A549 (cell line): ENCODE data around the gene NUTF2. TPM values are rescaled to one million over a fixed set of nuclear protein-coding genes. Genes with fewer than 3 reads are reported as not detected.
A peak's percentile ranks its signal among the peaks of the same experiment; 100 is the strongest.

Experiments
- ATAC-seq, 2 experiments: fragments of 200-7000 bp in 1 of 2; fragments of >200 bp in 1 of 2; cut with Nextera tagmentation in 1 of 2; cut with Tn5 transposase in 1 of 2; 3 replicates each; pipeline versions ENCODE4 v1.8.0 to v1.9.1; 2018 to 2020; ENCODE audit warnings: mild to moderate bottlenecking in 1 of 2, moderate library complexity in 1 of 2
- CTCF ChIA-PET: fragments of 300-600 bp; sonication (Branson Sonifier 250); formaldehyde crosslinking; extraction: SDS; loops from one replicate; lab custom pipeline; 2021; ENCODE audit warnings: antibody characterized with exemption, inconsistent platforms; lab: Yijun Ruan, JAX
- POLR2A ChIA-PET: fragments of 350-600 bp; formaldehyde crosslinking; extraction: SDS; loops from one replicate; lab custom pipeline; 2021; ENCODE audit warnings: antibody characterized with exemption, inconsistent platforms; lab: Yijun Ruan, JAX
- DNase-seq, 2 experiments: peaks; one replicate each; pipeline versions ENCODE4 v3.0.0 to v3.0.0-alpha.2; 2011 to 2016; ENCODE audit warnings: low read depth in 1 of 2, low spot score in 1 of 2
- FAIRE-seq: peaks from 2 replicates; lab custom pipeline; 2011; peaks lifted over from hg19 to GRCh38; lab: Jason Lieb, UNC
- H3K27ac ChIP-seq, 2 experiments: fragments of >200 bp; sonication (Bioruptor Twin); formaldehyde crosslinking; 3 replicates each; pipeline ENCODE4 v1.5.1; 2016 to 2017
- H3K4me1 ChIP-seq: fragments of >200 bp; sonication (Bioruptor Twin); formaldehyde crosslinking; 3 replicates; pipeline ENCODE4 v1.6.1; 2016
- H3K4me2 ChIP-seq: fragments of >200 bp; sonication (Bioruptor Twin); formaldehyde crosslinking; 3 replicates; pipeline ENCODE4 v1.6.1; 2016
- H3K4me3 ChIP-seq: fragments of >200 bp; sonication (Bioruptor Twin); formaldehyde crosslinking; 3 replicates; pipeline ENCODE4 v1.5.1; 2016
- H3K9me3 ChIP-seq: fragments of >200 bp; sonication (Bioruptor Twin); formaldehyde crosslinking; 3 replicates; pipeline ENCODE4 v1.6.1; 2016
- BCL3 ChIP-seq: fragments of >200 bp; sonication (Bioruptor Twin); formaldehyde crosslinking; IDR thresholded peaks from 3 replicates; pipeline ENCODE4 v1.6.1; 2016
- BHLHE40 ChIP-seq: IDR thresholded peaks from 2 replicates; pipeline ENCODE4 v1.6.1; 2012; ENCODE audit warnings: low read depth, low read length, inconsistent platforms
- CBX2 ChIP-seq: fragments of 200-600 bp; sonication (generic); IDR thresholded peaks from 2 replicates; pipeline ENCODE4 v1.6.1; 2016; ENCODE audit warnings: low read depth, mild to moderate bottlenecking, borderline replicate concordance
- EHMT2 ChIP-seq: fragments of 200-600 bp; sonication (generic); IDR thresholded peaks from 2 replicates; pipeline ENCODE4 v1.6.1; 2016; ENCODE audit warnings: antibody characterized with exemption, low read depth, mild to moderate bottlenecking, moderate library complexity
- EP300 ChIP-seq, 2 experiments: fragments of >200 bp; sonication (Bioruptor Twin); formaldehyde crosslinking; IDR thresholded peaks; 2 replicates in 1 of 2; 3 replicates in 1 of 2; pipeline ENCODE4 v1.6.1; 2016 to 2017
- ESRRA ChIP-seq: fragments of 150-350 bp; IDR thresholded peaks from 2 replicates; pipeline ENCODE4 v1.6.1; 2014; ENCODE audit warnings: mild to moderate bottlenecking, low read length, borderline replicate concordance
- FOSB ChIP-seq: fragments of 250-450 bp; sonication (Bioruptor Pico); IDR thresholded peaks from 2 replicates; pipeline ENCODE4 v1.5.0; 2020; ENCODE audit warnings: mild to moderate bottlenecking, moderate library complexity
- FOSL2 ChIP-seq, 2 experiments: fragments of 450-650 bp in 1 of 2; fragments of >200 bp in 1 of 2; sonication (Bioruptor Twin) in 1 of 2; formaldehyde crosslinking; IDR thresholded peaks; 2 replicates each; pipeline versions ENCODE4 v1.5.0 to v1.6.1; 2016 to 2020; ENCODE audit warnings: mild to moderate bottlenecking in 1 of 2, moderate library complexity in 1 of 2
- FOXS1 ChIP-seq: fragments of 250-450 bp; sonication (Bioruptor Pico); IDR thresholded peaks from 2 replicates; pipeline ENCODE4 v1.5.0; 2020; ENCODE audit warnings: mild to moderate bottlenecking, moderate library complexity
- HOXB5 ChIP-seq: fragments of 250-450 bp; sonication (Bioruptor Pico); IDR thresholded peaks from 2 replicates; pipeline ENCODE4 v1.5.0; 2020; ENCODE audit warnings: mild to moderate bottlenecking, moderate library complexity
- JUN ChIP-seq, 2 experiments: fragments of >200 bp; sonication (Bioruptor Twin); formaldehyde crosslinking; IDR thresholded peaks; 2 replicates in 1 of 2; 3 replicates in 1 of 2; pipeline ENCODE4 v1.6.1; 2016 to 2017
- JUNB ChIP-seq: fragments of >200 bp; sonication (Bioruptor Twin); formaldehyde crosslinking; IDR thresholded peaks from 2 replicates; pipeline ENCODE4 v1.6.1; 2016
- KDM1A ChIP-seq: fragments of 200-600 bp; sonication (generic); IDR thresholded peaks from 2 replicates; pipeline ENCODE4 v1.6.1; 2016; ENCODE audit warnings: low read depth, mild to moderate bottlenecking
- KDM5A ChIP-seq: fragments of 200-600 bp; sonication (generic); IDR thresholded peaks from 2 replicates; pipeline ENCODE4 v1.6.1; 2016; ENCODE audit warnings: antibody characterized with exemption, mild to moderate bottlenecking
- MAFK ChIP-seq: fragments of 450-650 bp; IDR thresholded peaks from 2 replicates; pipeline ENCODE4 v1.6.1; 2014; ENCODE audit not compliant: partially characterized antibody
- MAX ChIP-seq: IDR thresholded peaks from 2 replicates; pipeline ENCODE4 v1.6.1; 2012
- MAZ ChIP-seq: fragments of 150-350 bp; IDR thresholded peaks from 2 replicates; pipeline ENCODE4 v1.6.1; 2014; ENCODE audit warnings: antibody characterized with exemption, low read depth, low read length, borderline replicate concordance
- MYC ChIP-seq: IDR thresholded peaks from 2 replicates; pipeline ENCODE4 v1.6.1; 2012; ENCODE audit warnings: mild to moderate bottlenecking, inconsistent platforms, low read length, improper control_type of control experiment, borderline replicate concordance
- NPAS2 ChIP-seq: fragments of 250-450 bp; sonication (Bioruptor Pico); IDR thresholded peaks from 2 replicates; pipeline ENCODE4 v1.8.0; 2022; ENCODE audit warnings: mild to moderate bottlenecking, moderate library complexity, borderline replicate concordance
- NR3C1 ChIP-seq: fragments of >200 bp; sonication (Bioruptor Twin); formaldehyde crosslinking; IDR thresholded peaks from 3 replicates; pipeline ENCODE4 v1.6.1; 2017
- RAD21 ChIP-seq, 2 experiments: fragments of >200 bp in 1 of 2; sonication (Bioruptor Twin) in 1 of 2; formaldehyde crosslinking in 1 of 2; IDR thresholded peaks in 1 of 2; conservative IDR thresholded peaks in 1 of 2; 2 replicates in 1 of 2; 3 replicates in 1 of 2; pipeline ENCODE4 v1.6.1; 2012 to 2018; ENCODE audit warnings: inconsistent platforms in 1 of 2
- RCOR1 ChIP-seq: fragments of 150-350 bp; IDR thresholded peaks from 2 replicates; pipeline ENCODE4 v1.6.1; 2014; ENCODE audit warnings: antibody characterized with exemption, low read length, low read depth
- REST ChIP-seq: fragments of 200-600 bp; sonication (generic); IDR thresholded peaks from 2 replicates; pipeline ENCODE4 v1.6.1; 2016; ENCODE audit warnings: antibody characterized with exemption, mild to moderate bottlenecking, moderate library complexity
- RFX5 ChIP-seq: fragments of 450-650 bp; IDR thresholded peaks from 2 replicates; pipeline ENCODE4 v1.7.1; 2014; ENCODE audit warnings: antibody characterized with exemption, mild to moderate bottlenecking, moderate library complexity
- RNF2 ChIP-seq: fragments of 200-600 bp; sonication (generic); IDR thresholded peaks from 2 replicates; pipeline ENCODE4 v1.6.1; 2016; ENCODE audit warnings: low read depth, mild to moderate bottlenecking, antibody characterized with exemption, moderate library complexity, borderline replicate concordance
- TFCP2L1 ChIP-seq: fragments of 250-450 bp; sonication (Bioruptor Pico); IDR thresholded peaks from 2 replicates; pipeline ENCODE4 v1.5.0; 2021; ENCODE audit warnings: mild to moderate bottlenecking
- ZC3H11A ChIP-seq: fragments of 450-650 bp; IDR thresholded peaks from 2 replicates; pipeline ENCODE4 v1.6.1; 2014; ENCODE audit warnings: antibody characterized with exemption, mild to moderate bottlenecking
- ZFP36 ChIP-seq: fragments of 450-650 bp; IDR thresholded peaks from 2 replicates; pipeline ENCODE4 v1.6.1; 2014; ENCODE audit warnings: borderline replicate concordance; ENCODE audit not compliant: partially characterized antibody
- ZNF302 ChIP-seq: fragments of 250-450 bp; sonication (Bioruptor Pico); IDR thresholded peaks from 2 replicates; pipeline ENCODE4 v1.9.0; 2021; ENCODE audit warnings: inconsistent platforms, mild to moderate bottlenecking, moderate library complexity
- WGBS: methylation state at CpG from one replicate; pipeline ENCODE4 v1.1.6; 2017; ENCODE audit errors: missing lambda C conversion rate; 5-methylcytosine and 5-hydroxymethylcytosine counted together
- polyA plus RNA-seq, 4 experiments: library from polyadenylated mRNA; depleted of rRNA in 3 of 4; stranded (reverse); fragments of >200 nt; fragmentation: RNase III in 1 of 4; extraction: RNeasy Plus Mini Kit Qiagen cat#74134 plus additional on column Dnase treatment in 1 of 4; gene quantifications; 2 replicates in 3 of 4; 3 replicates in 1 of 4; pipeline ENCODE4 v1.2.3, GENCODE V29; 2011 to 2017
- TF ChIP-seq, protein P1 (sequence below): fragments of 150-350 bp; IDR thresholded peaks from 2 replicates; pipeline ENCODE4 v1.6.1; 2014; ENCODE audit warnings: low read depth, mild to moderate bottlenecking, low read length
- TF ChIP-seq, protein P2 (sequence below): IDR thresholded peaks from 2 replicates; pipeline ENCODE4 v1.6.1; 2012; ENCODE audit warnings: low read depth, borderline replicate concordance
- TF ChIP-seq, protein P3 (sequence below): fragments of 250-450 bp; sonication (Bioruptor Pico); IDR thresholded peaks from 2 replicates; pipeline ENCODE4 v1.5.0; 2020; ENCODE audit warnings: low read depth, mild to moderate bottlenecking, moderate library complexity

The NUTF2 gene
- polyA plus RNA-seq, 2 of the 4 experiments (the other 2 are of a cell fraction) = 168 to 287 TPM

DNA sequence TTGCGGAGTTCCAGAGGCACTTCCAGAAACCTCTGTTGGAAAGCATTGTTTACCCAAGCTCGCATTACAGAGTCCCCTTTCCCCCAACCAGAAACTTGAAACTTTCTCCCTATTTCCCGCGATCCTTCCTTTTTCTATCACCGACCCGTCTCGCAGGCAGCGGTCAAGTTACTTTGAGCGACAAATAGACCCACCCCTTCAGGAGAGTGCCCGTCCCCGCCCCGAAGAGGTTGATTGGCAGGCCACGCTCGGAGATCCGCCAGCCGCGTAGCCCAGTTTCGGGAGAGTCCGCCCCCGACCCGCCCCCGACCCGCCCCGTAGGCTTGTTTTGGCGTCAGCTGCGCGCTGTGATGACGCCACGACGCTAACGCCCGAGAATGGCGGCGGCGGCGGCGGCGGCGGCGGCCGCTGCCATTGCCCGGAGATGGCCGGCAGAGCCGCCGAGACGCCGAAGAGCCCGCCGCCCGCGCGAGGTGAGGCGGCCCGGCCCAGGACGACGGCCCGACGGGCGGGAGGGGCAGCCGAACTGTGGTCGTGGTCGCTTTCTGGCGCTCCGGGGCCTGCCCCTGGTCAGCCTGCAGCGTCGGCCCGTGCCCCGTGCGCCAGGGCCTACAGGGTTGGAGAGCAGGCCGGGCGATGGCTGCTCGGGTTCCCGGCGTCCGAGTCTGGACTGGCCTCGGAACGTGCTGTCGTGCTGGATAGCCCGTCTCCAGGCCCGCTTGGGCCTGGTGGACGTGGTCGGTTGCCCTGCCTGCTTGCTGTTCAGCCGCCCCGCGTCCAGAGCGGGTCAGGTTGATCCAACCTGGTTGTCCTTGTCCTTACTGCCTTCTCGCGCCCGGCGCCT is 46.4 kb downstream of the NUTF2 start, which contains the start of gene PSKH1:
Gene PSKH1 (plus strand): TSS at position 356 of the 844 bp plus-strand sequence. CDS start 15,496 bp downstream, outside the sequence.
- under 1% methylated on average over 32 of the region's 90 CpGs for WGBS
- POLR2A ChIA-PET = interaction anchor here (0.6 to 1.9 kb wide), 5 partner anchors 9 to 1329 kb away, joined by 3 to 8 read pairs (median 4); partner anchors contain the start of gene NRN1L
- Histone ChIP-seq H3K9me3 (no peaks in the 10 kb centered on the region), H3K4me1 (peaks cover 11% of the 10 kb centered on the region; the same call in 2 of the 3 replicates), H3K27ac (peak within 1 kb of the TSS; percentile 90 to 94), H3K4me3 (peak within 1 kb of the TSS; percentile 98), H3K4me2 (peak within 1 kb of the TSS; percentile 97)
- DNase-seq (peak; percentile 95 to 99), ATAC-seq (peak; percentile 98), FAIRE-seq (no peak)
- CTCF ChIA-PET = interaction anchor here (1.4 to 3.7 kb wide), 3 partner anchors 11 to 36 kb away, joined by 4 to 44 read pairs (median 10); no protein-coding TSS in a partner anchor
- TF ChIP-seq KDM1A (no peak), FOXS1 (CRISPR knock-in tag) (no peak), BHLHE40 (no peak), ZNF302 (CRISPR knock-in tag) (no peak), JUN (IDR thresholded peaks at IDR 0.05) (peak; percentile 53 to 73; a peak in 3 of 5 replicates), MAFK (no peak), ZC3H11A (no peak), RNF2 (no peak), RFX5 (no peak), MYC (no peak), MAZ (no peak), EP300 (IDR thresholded peaks at IDR 0.05) (no peak), BCL3 (0 out of 3 replicates have a peak, but pooled peaks have one; percentile 27), EHMT2 (no peak), CBX2 (no peak), NR3C1 (no peak), RAD21 (conservative IDR thresholded peaks at IDR 0.05 in 1 of 2, IDR thresholded peaks at IDR 0.05 in 1 of 2) (no peak), ESRRA (no peak), HOXB5 (0 out of 2 replicates have a peak, but pooled peaks have one; percentile 52), ZFP36 (no peak), REST (no peak), TFCP2L1 (no peak), JUNB (no peak), RCOR1 (no peak), NPAS2 (CRISPR knock-in tag) (no peak), KDM5A (peak; percentile 75), MAX (peak; percentile 11; the same call in 1 of the 2 replicates), FOSL2 (IDR thresholded peaks at IDR 0.05) (no peak), FOSL2 (CRISPR knock-in tag; IDR thresholded peaks at IDR 0.05) (no peak; the same call in 1 of the 2 replicates), FOSB (no peak)
- TF ChIP-seq, protein P1, sequence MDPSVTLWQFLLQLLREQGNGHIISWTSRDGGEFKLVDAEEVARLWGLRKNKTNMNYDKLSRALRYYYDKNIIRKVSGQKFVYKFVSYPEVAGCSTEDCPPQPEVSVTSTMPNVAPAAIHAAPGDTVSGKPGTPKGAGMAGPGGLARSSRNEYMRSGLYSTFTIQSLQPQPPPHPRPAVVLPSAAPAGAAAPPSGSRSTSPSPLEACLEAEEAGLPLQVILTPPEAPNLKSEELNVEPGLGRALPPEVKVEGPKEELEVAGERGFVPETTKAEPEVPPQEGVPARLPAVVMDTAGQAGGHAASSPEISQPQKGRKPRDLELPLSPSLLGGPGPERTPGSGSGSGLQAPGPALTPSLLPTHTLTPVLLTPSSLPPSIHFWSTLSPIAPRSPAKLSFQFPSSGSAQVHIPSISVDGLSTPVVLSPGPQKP = no peak
- TF ChIP-seq, protein P2, sequence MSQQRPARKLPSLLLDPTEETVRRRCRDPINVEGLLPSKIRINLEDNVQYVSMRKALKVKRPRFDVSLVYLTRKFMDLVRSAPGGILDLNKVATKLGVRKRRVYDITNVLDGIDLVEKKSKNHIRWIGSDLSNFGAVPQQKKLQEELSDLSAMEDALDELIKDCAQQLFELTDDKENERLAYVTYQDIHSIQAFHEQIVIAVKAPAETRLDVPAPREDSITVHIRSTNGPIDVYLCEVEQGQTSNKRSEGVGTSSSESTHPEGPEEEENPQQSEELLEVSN = no peak
- TF ChIP-seq, protein P3, sequence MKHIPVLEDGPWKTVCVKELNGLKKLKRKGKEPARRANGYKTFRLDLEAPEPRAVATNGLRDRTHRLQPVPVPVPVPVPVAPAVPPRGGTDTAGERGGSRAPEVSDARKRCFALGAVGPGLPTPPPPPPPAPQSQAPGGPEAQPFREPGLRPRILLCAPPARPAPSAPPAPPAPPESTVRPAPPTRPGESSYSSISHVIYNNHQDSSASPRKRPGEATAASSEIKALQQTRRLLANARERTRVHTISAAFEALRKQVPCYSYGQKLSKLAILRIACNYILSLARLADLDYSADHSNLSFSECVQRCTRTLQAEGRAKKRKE = no peak
